SU-DHL-6 (cell line): ENCODE results near the gene FAM76A.
A peak's percentile ranks its signal among the peaks of the same experiment; 100 is the strongest.

ENCODE experiments used
- H2AFZ ChIP-seq: fragments of 200-600 bp; sonication (generic); 2 replicates; pipeline ENCODE4 v1.6.1; 2014; ENCODE audit warnings: low read depth, mild to moderate bottlenecking, moderate library complexity, mixed read lengths, antibody characterized with exemption, low read length; ENCODE audit not compliant: severe bottlenecking
- H3F3A ChIP-seq: fragments of 200-600 bp; shearing (Covaris generic); 2 replicates; pipeline ENCODE4 v1.6.0; 2016; ENCODE audit warnings: antibody characterized with exemption, mild to moderate bottlenecking; ENCODE audit not compliant: insufficient read depth
- H3K27ac ChIP-seq: fragments of 200-600 bp; sonication (generic); 2 replicates; pipeline ENCODE4 v1.5.1; 2016; ENCODE audit warnings: low read depth, mild to moderate bottlenecking, low read length, moderate library complexity, mixed read lengths
- H3K27me3 ChIP-seq: fragments of 200-600 bp; sonication (generic), shearing (Covaris generic); 2 replicates; pipeline ENCODE4 v1.6.0; 2014; ENCODE audit warnings: mild to moderate bottlenecking, low read length
- H3K36me3 ChIP-seq: fragments of 200-600 bp; sonication (generic); 2 replicates; pipeline ENCODE4 v1.6.1; 2014; ENCODE audit warnings: mild to moderate bottlenecking, low read length, mixed read lengths
- H3K4me2 ChIP-seq: fragments of 300-600, 200-600 bp; shearing (Covaris generic), sonication (generic); 2 replicates; pipeline ENCODE4 v1.6.0; 2014; ENCODE audit warnings: low read length, low read depth, mild to moderate bottlenecking; ENCODE audit not compliant: poor library complexity, severe bottlenecking
- H3K4me3 ChIP-seq: fragments of 200-600 bp; sonication (generic); 2 replicates; pipeline ENCODE4 v1.5.1; 2014; ENCODE audit warnings: antibody characterized with exemption, low read length, mild to moderate bottlenecking, mixed read lengths; ENCODE audit not compliant: insufficient read depth, poor library complexity, severe bottlenecking
- H3K79me2 ChIP-seq: fragments of 200-600 bp; sonication (generic); 2 replicates; pipeline ENCODE4 v1.6.1; 2014; ENCODE audit warnings: mild to moderate bottlenecking, low read length, moderate library complexity; ENCODE audit not compliant: insufficient read depth
- H3K9ac ChIP-seq: fragments of 200-600 bp; sonication (generic); 2 replicates; pipeline ENCODE4 v1.7.0; 2014; ENCODE audit warnings: mild to moderate bottlenecking, low read length
- H3K9me2 ChIP-seq: fragments of 200-600 bp; sonication (generic); replicated peaks from 2 replicates; pipeline ENCODE4 v1.6.1; 2014; ENCODE audit warnings: low read length; ENCODE audit not compliant: insufficient read depth
- H3K9me3 ChIP-seq: fragments of 200-600 bp; sonication (generic); 2 replicates; pipeline ENCODE4 v1.6.1; 2014; ENCODE audit warnings: low read length, mixed read lengths; ENCODE audit not compliant: insufficient read depth
- H4K20me1 ChIP-seq: fragments of 200-600 bp; sonication (generic); 2 replicates; pipeline ENCODE4 v1.6.1; 2014; ENCODE audit warnings: low read depth, mild to moderate bottlenecking, antibody characterized with exemption, low read length, moderate library complexity, mixed read lengths
- CTCF ChIP-seq: fragments of 200-600 bp; sonication (generic); IDR thresholded peaks from one replicate; pipeline ENCODE4 v1.5.1; 2017; ENCODE audit warnings: antibody characterized with exemption, mild to moderate bottlenecking, low read length, moderate library complexity; ENCODE audit not compliant: insufficient read depth, poor library complexity, severe bottlenecking
- EZH2phosphoT487 ChIP-seq: fragments of 200-600 bp; sonication (generic), shearing (Covaris generic); conservative IDR thresholded peaks from 2 replicates; pipeline ENCODE4 v1.6.1; 2018; ENCODE audit warnings: mild to moderate bottlenecking, antibody characterized with exemption, low read length, moderate library complexity, mixed read lengths

FAM76A gene

GRCh38 chr1:27719286-27720251 is 6.2 kb upstream of the FAM76A start:
- H3K27ac ChIP-seq: no peak overlapping the region
- H2AFZ ChIP-seq: no peak overlapping the region
- H3K36me3 ChIP-seq: no peaks in the 10 kb centered on the region
- 0 out of 2 replicates have a peak, but pooled peaks cover 5% of the 10 kb centered on the region for H3K27me3 ChIP-seq
- H4K20me1 ChIP-seq: no peaks in the 10 kb centered on the region
- no peak overlapping the region for H3K4me2 ChIP-seq
- H3K9me3 ChIP-seq: no peaks in the 10 kb centered on the region
- H3K9ac ChIP-seq: no peak overlapping the region
- no peaks in the 10 kb centered on the region for H3K9me2 ChIP-seq
- H3K4me3 ChIP-seq: no peak overlapping the region
- H3K79me2 ChIP-seq: no peaks in the 10 kb centered on the region
- no peaks in the 10 kb centered on the region for H3F3A ChIP-seq
- no peak for TF ChIP-seq EZH2phosphoT487
- TF ChIP-seq CTCF: peak; percentile 12

- H3K9me2 ChIP-seq: no peaks in the 10 kb centered on the region
- H3F3A ChIP-seq: peaks cover 4% of the 10 kb centered on the region
- no peaks in the 10 kb centered on the region for H4K20me1 ChIP-seq
- H2AFZ ChIP-seq: peak overlapping the region; percentile 98
- peak overlapping the region; percentile 59 for H3K4me3 ChIP-seq
- no peaks in the 10 kb centered on the region for H3K9me3 ChIP-seq
- no peaks in the 10 kb centered on the region for H3K27me3 ChIP-seq
- TF ChIP-seq CTCF: no peak
- TF ChIP-seq EZH2phosphoT487: no peak
- H3K36me3 ChIP-seq: no peaks in the 10 kb centered on the region
- H3K79me2 ChIP-seq: peaks cover 6% of the 10 kb centered on the region; the same call in 1 of the 2 replicates
- peak overlapping the region; percentile 80 for H3K4me2 ChIP-seq
- H3K9ac ChIP-seq: peak overlapping the region; percentile 51
- H3K27ac ChIP-seq: no peak overlapping the region
Measured at GRCh38 chr1:27724961-27725373, 794 bp upstream of the FAM76A start.

GRCh38 chr1:27726173-27727044 is 648 bp downstream of the FAM76A start:
- TF ChIP-seq CTCF (no peak), EZH2phosphoT487 (no peak)
- peaks cover 6% of the 10 kb centered on the region; the same call in 1 of the 2 replicates for H3K79me2 ChIP-seq
- peak overlapping the region; percentile 86 for H3K4me3 ChIP-seq
- peak overlapping the region; percentile 88 for H2AFZ ChIP-seq
- no peaks in the 10 kb centered on the region for H3K9me3 ChIP-seq
- no peaks in the 10 kb centered on the region for H3K9me2 ChIP-seq
- 0 out of 2 replicates have a peak, but pooled peaks cover 3% of the 10 kb centered on the region for H3K36me3 ChIP-seq
- H3K27ac ChIP-seq: peak overlapping the region; percentile 54
- H3K4me2 ChIP-seq: peak overlapping the region; percentile 97
- H4K20me1 ChIP-seq: no peaks in the 10 kb centered on the region
- peaks cover 5% of the 10 kb centered on the region for H3F3A ChIP-seq
- peak overlapping the region; percentile 83 for H3K9ac ChIP-seq
- H3K27me3 ChIP-seq: no peaks in the 10 kb centered on the region
